H1 (cell line): ENCODE measurements around the gene MYO18A. TPM values are rescaled to one million over a fixed set of nuclear protein-coding genes. Genes with fewer than 3 reads are reported as not detected.
A peak's percentile ranks its signal among the peaks of the same experiment; 100 is the strongest.

Experiments used
- CTCF ChIA-PET: fragments of 300-600 bp; sonication (Branson Sonifier 250); formaldehyde crosslinking; loops from one replicate; lab custom pipeline; 2021; ENCODE audit not compliant: partially characterized antibody; lab: Charles Lee
- POLR2A ChIA-PET: fragments of 300-600 bp; sonication (Branson Sonifier 250); formaldehyde crosslinking; loops from one replicate; lab custom pipeline; 2021; ENCODE audit warnings: inconsistent platforms; ENCODE audit not compliant: partially characterized antibody; lab: Charles Lee
- DNase-seq, 2 experiments: peaks; one replicate each; pipeline versions ENCODE4 v3.0.0 to v3.0.0-alpha.2; 2010 to 2022; ENCODE audit warnings: low spot score in 2 of 2, low read depth in 1 of 2, mixed read lengths in 1 of 2
- FAIRE-seq: peaks from 2 replicates; lab custom pipeline; 2011; peaks lifted over from hg19 to GRCh38; lab: Jason Lieb, UNC
- H2AFZ ChIP-seq: 2 replicates; pipeline ENCODE4 v1.8.1; 2012; ENCODE audit warnings: low read length, inconsistent platforms
- H2AK5ac ChIP-seq: 2 replicates; pipeline ENCODE4 v1.6.1; 2013; ENCODE audit warnings: low read depth, low read length
- H2BK120ac ChIP-seq: replicated peaks from 2 replicates; pipeline ENCODE3; 2013; ENCODE audit warnings: low read depth, low read length, inconsistent platforms
- H2BK12ac ChIP-seq: 2 replicates; pipeline ENCODE4 v1.6.1; 2013; ENCODE audit warnings: low read depth, low read length
- H2BK15ac ChIP-seq: 2 replicates; pipeline ENCODE4 v1.6.1; 2013; ENCODE audit warnings: low read length
- H2BK20ac ChIP-seq: 2 replicates; pipeline ENCODE4 v1.6.1; 2013; ENCODE audit warnings: low read length
- H2BK5ac ChIP-seq: 2 replicates; pipeline ENCODE4 v1.6.1; 2013; ENCODE audit warnings: low read depth, low read length
- H3K14ac ChIP-seq: 2 replicates; pipeline ENCODE4 v1.6.1; 2013; ENCODE audit warnings: inconsistent platforms; ENCODE audit not compliant: insufficient read length
- H3K18ac ChIP-seq: 2 replicates; pipeline ENCODE4 v1.6.1; 2013; ENCODE audit warnings: low read length; ENCODE audit errors: extremely low read depth
- H3K23ac ChIP-seq: 2 replicates; pipeline ENCODE4 v1.6.1; 2013; ENCODE audit warnings: inconsistent platforms; ENCODE audit not compliant: insufficient read length
- H3K23me2 ChIP-seq: 2 replicates; pipeline ENCODE4 v1.6.1; 2013; ENCODE audit warnings: low read depth, low read length
- H3K27ac ChIP-seq: 2 replicates; pipeline ENCODE4 v1.6.1; 2011; ENCODE audit warnings: low read depth, low read length, inconsistent platforms
- H3K27me3 ChIP-seq, 4 experiments: replicated peaks in 1 of 4; 1 replicate in 1 of 4; 2 replicates in 3 of 4; pipeline versions ENCODE4 v1.6.1 to v1.8.1; 2011 to 2013; ENCODE audit warnings: low read length in 3 of 4, mild to moderate bottlenecking in 3 of 4, inconsistent platforms in 2 of 4, mixed read lengths in 2 of 4, moderate library complexity in 1 of 4; ENCODE audit not compliant: control insufficient read depth in 3 of 4, insufficient read depth in 3 of 4; ENCODE audit errors: extremely low read depth in 1 of 4
- H3K36me3 ChIP-seq, 4 experiments: 2 replicates each; pipeline versions ENCODE4 v1.6.1 to v1.8.1; 2011 to 2013; ENCODE audit warnings: mild to moderate bottlenecking in 4 of 4, low read length in 3 of 4, moderate library complexity in 2 of 4, control low read depth in 1 of 4, inconsistent platforms in 1 of 4; ENCODE audit not compliant: insufficient read depth in 4 of 4, control insufficient read depth in 2 of 4
- H3K4ac ChIP-seq: replicated peaks from 2 replicates; pipeline ENCODE3; 2013; ENCODE audit warnings: low read length, low read depth, mixed read lengths, inconsistent platforms; ENCODE audit not compliant: insufficient read length
- H3K4me1 ChIP-seq, 4 experiments: replicated peaks in 1 of 4; 1 replicate in 1 of 4; 2 replicates in 3 of 4; pipeline versions ENCODE4 v1.6.1 to v1.8.1; 2011 to 2013; ENCODE audit warnings: low read length in 3 of 4, inconsistent platforms in 2 of 4, mixed read lengths in 1 of 4; ENCODE audit not compliant: insufficient read depth in 4 of 4, control insufficient read depth in 3 of 4
- H3K4me2 ChIP-seq, 2 experiments: 2 replicates each; pipeline versions ENCODE4 v1.6.1 to v1.8.1; 2011 to 2013; ENCODE audit warnings: low read depth in 2 of 2, low read length in 2 of 2, control low read depth in 1 of 2, inconsistent platforms in 1 of 2, mild to moderate bottlenecking in 1 of 2; ENCODE audit not compliant: insufficient read depth in 1 of 2
- H3K4me3 ChIP-seq, 4 experiments: fragments of 200-600, 300-600 bp in 1 of 4; sonication (generic), shearing (Covaris generic), sonication (Bioruptor Twin) in 1 of 4; 2 replicates each; pipeline versions ENCODE4 v1.5.1 to v1.8.1; 2011 to 2016; ENCODE audit warnings: low read length in 4 of 4, low read depth in 3 of 4, control low read depth in 2 of 4, inconsistent platforms in 2 of 4, mild to moderate bottlenecking in 2 of 4, mixed read lengths in 1 of 4, moderate library complexity in 1 of 4; ENCODE audit not compliant: insufficient read depth in 2 of 4; ENCODE audit errors: extremely low read depth in 1 of 4
- H3K56ac ChIP-seq: replicated peaks from 2 replicates; pipeline ENCODE3; 2013; ENCODE audit warnings: low read depth, mild to moderate bottlenecking, mixed read lengths, low read length, inconsistent platforms; ENCODE audit not compliant: insufficient read length
- H3K79me1 ChIP-seq: 2 replicates; pipeline ENCODE4 v1.6.1; 2013; ENCODE audit warnings: low read depth, low read length, control low read depth
- H3K79me2 ChIP-seq, 2 experiments: 2 replicates each; pipeline versions ENCODE4 v1.6.1 to v1.8.1; 2012 to 2013; ENCODE audit warnings: low read length in 2 of 2, mild to moderate bottlenecking in 2 of 2, inconsistent platforms in 1 of 2; ENCODE audit not compliant: insufficient read depth in 2 of 2, control insufficient read depth in 1 of 2
- H3K9ac ChIP-seq, 4 experiments: replicated peaks in 1 of 4; 1 replicate in 1 of 4; 2 replicates in 3 of 4; pipeline versions ENCODE4 v1.6.1 to v1.8.1; 2011 to 2013; ENCODE audit warnings: low read depth in 3 of 4, low read length in 3 of 4, control low read depth in 2 of 4, mild to moderate bottlenecking in 2 of 4, moderate library complexity in 2 of 4, inconsistent platforms in 1 of 4; ENCODE audit errors: extremely low read depth in 1 of 4
- H3K9me3 ChIP-seq, 2 experiments: 2 replicates each; pipeline versions ENCODE4 v1.6.1 to v1.8.1; 2012 to 2013; ENCODE audit warnings: mild to moderate bottlenecking in 2 of 2, moderate library complexity in 2 of 2, control low read depth in 1 of 2, inconsistent platforms in 1 of 2, low read depth in 1 of 2, low read length in 1 of 2, mixed read lengths in 1 of 2; ENCODE audit not compliant: insufficient read depth in 2 of 2
- H4K20me1 ChIP-seq, 2 experiments: replicated peaks in 1 of 2; 2 replicates each; pipeline versions ENCODE3 to v1.8.1; 2011 to 2013; ENCODE audit warnings: inconsistent platforms in 2 of 2, low read length in 2 of 2, mild to moderate bottlenecking in 1 of 2; ENCODE audit not compliant: insufficient read depth in 2 of 2, control insufficient read depth in 1 of 2
- H4K5ac ChIP-seq: 2 replicates; pipeline ENCODE4 v1.6.1; 2013; ENCODE audit warnings: low read length, low read depth, mixed read lengths, inconsistent platforms; ENCODE audit not compliant: insufficient read length
- H4K8ac ChIP-seq: 2 replicates; pipeline ENCODE4 v1.8.0; 2013; ENCODE audit warnings: mild to moderate bottlenecking, moderate library complexity, low read length, inconsistent platforms; ENCODE audit not compliant: insufficient read depth; ENCODE audit errors: extremely low read depth
- H4K91ac ChIP-seq: replicated peaks from 2 replicates; pipeline ENCODE3; 2013; ENCODE audit warnings: low read length, mixed read lengths, inconsistent platforms; ENCODE audit not compliant: insufficient read length
- CEBPB ChIP-seq: IDR thresholded peaks from 2 replicates; pipeline ENCODE4 v1.6.1; 2012; ENCODE audit warnings: low read depth, low read length
- JUND ChIP-seq: IDR thresholded peaks from 2 replicates; pipeline ENCODE4 v1.6.1; 2011; ENCODE audit warnings: mild to moderate bottlenecking, improper control_type of control experiment, low read length
- NANOG ChIP-seq: IDR thresholded peaks from 2 replicates; pipeline ENCODE4 v1.6.1; 2011; ENCODE audit warnings: low read length, low read depth, mild to moderate bottlenecking, inconsistent platforms; ENCODE audit not compliant: insufficient read depth, poor library complexity, severe bottlenecking
- WGBS, 2 experiments: shearing (Covaris generic) in 1 of 2; methylation state at CpG; one replicate each; pipeline versions ENCODE4 v1.1.6 to v1.1.7; 2013 to 2015; ENCODE audit warnings: low lambda C conversion rate in 2 of 2, mixed read lengths in 2 of 2, inconsistent platforms in 1 of 2, low coverage in 1 of 2, missing lambda C conversion rate in 1 of 2; ENCODE audit not compliant: insufficient replicate concordance in 2 of 2, insufficient coverage in 1 of 2, insufficient read length in 1 of 2; ENCODE audit errors: extremely low coverage in 1 of 2, missing lambda C conversion rate in 1 of 2; 5-methylcytosine and 5-hydroxymethylcytosine counted together
- polyA plus RNA-seq, 7 experiments: library from polyadenylated mRNA; depleted of rRNA in 3 of 7; stranded (reverse) in 5 of 7; unstranded in 2 of 7; fragments of >200 nt in 5 of 7; fragments of 200-250 nt in 2 of 7; gene quantifications; 1 replicate in 5 of 7; 2 replicates in 1 of 7; 4 replicates in 1 of 7; pipeline versions ENCODE4 v1.2.1 to v1.2.3, GENCODE V29; 2011 to 2013; ENCODE audit warnings: missing spikeins in 2 of 7, mixed read lengths in 2 of 7
- total RNA-seq: library from RNA; stranded (reverse); fragmentation: NEBNext Ultra II Directional; extraction: Animal tissue kit (Norgen Biotek cat#: 25700); gene quantifications from 2 replicates; pipeline ENCODE4 v1.2.1, GENCODE V29; 2021

MYO18A gene
- total and polyA plus RNA-seq, 2 of the 8 experiments (the other 6 are each of a cell fraction or from before 2014, with no cell fraction given): 7.6 to 43.8 TPM

- Histone ChIP-seq H3K4me2 (no peak overlapping the region), H3K18ac (no peak overlapping the region; the same call in 1 of the 2 replicates), H4K91ac (no peak overlapping the region), H3K23ac (no peak overlapping the region), H3K79me1 (no peaks in the 10 kb centered on the region), H3K14ac (no peak overlapping the region), H3K56ac (no peak overlapping the region), H4K5ac (no peak overlapping the region), H3K36me3 (peaks cover 2 to 13% (median 5%) of the 10 kb centered on the region in 4 experiments; a peak in 5 of 8 replicates), H3K4me3 (no peak overlapping the region), H4K20me1 (no peaks in the 10 kb centered on the region), H2BK120ac (no peak overlapping the region), H3K9me3 (no peaks in the 10 kb centered on the region), H2BK12ac (no peak overlapping the region), H3K4ac (no peak overlapping the region), H3K27me3 (no peaks in the 10 kb centered on the region), H3K79me2 (no peaks in the 10 kb centered on the region), H2AK5ac (no peak overlapping the region), H4K8ac (no peak overlapping the region), H2AFZ (no peak overlapping the region), H3K23me2 (peaks cover 2% of the 10 kb centered on the region; the same call in 1 of the 2 replicates), H2BK5ac (0 out of 2 replicates have a peak overlapping the region, but pooled peaks have one; percentile 31), H3K4me1 (peaks cover 0 to 8% (median 4%) of the 10 kb centered on the region in 4 experiments; a peak in 4 of 7 replicates), H3K9ac (no peak overlapping the region), H3K27ac (no peak overlapping the region), H2BK15ac (no peak overlapping the region), H2BK20ac (no peak overlapping the region)
- DNase-seq (no peak), FAIRE-seq (no peak)
- CTCF ChIA-PET: interaction anchor here (0.6 to 19.8 kb wide), 8 partner anchors 8 to 168 kb away, joined by 3 to 548 read pairs (median 10); partner anchors contain the start of gene PHF12
- TF ChIP-seq CEBPB: no peak
- TF ChIP-seq NANOG: no peak
- TF ChIP-seq JUND: no peak
- WGBS, 2 experiments: 90% methylated on average over 11 of the region's 11 CpGs; no CpG with 5 or more reads in 1 of the 2 experiments
- POLR2A ChIA-PET: interaction anchor here (0.6 to 1.8 kb wide), 3 partner anchors 42 to 429 kb away, joined by 3 to 4 read pairs (median 4); no protein-coding TSS in a partner anchor
These were observed 72.0 kb downstream of the MYO18A start for GRCh38 chr17:29107933-29108822.
